Raji (cell line): ENCODE results near the gene TRPV4.

Source experiments
- POLR2A ChIP-seq: IDR thresholded peaks from 2 replicates; pipeline ENCODE4 v1.6.1; 2011; ENCODE audit warnings: low read depth, low read length, control low read depth; ENCODE audit not compliant: insufficient read depth

TRPV4 gene

GRCh38 chr12:109783965-109784244 is 49.3 kb downstream of the TRPV4 start:
- no peak for TF ChIP-seq POLR2A

- TF ChIP-seq POLR2A = no peak
These were observed 49.8 kb downstream of the TRPV4 start for GRCh38 chr12:109783135-109783964.

- TF ChIP-seq POLR2A = no peak
These were observed 50.9 kb downstream of the TRPV4 start for GRCh38 chr12:109782326-109782703.

- TF ChIP-seq POLR2A = no peak
These were observed 51.4 kb downstream of the TRPV4 start for GRCh38 chr12:109781668-109782325.

GRCh38 chr12:109779382-109779781 is 53.8 kb downstream of the TRPV4 start:
- TF ChIP-seq POLR2A = no peak

- no peak for TF ChIP-seq POLR2A
These were observed 54.5 kb downstream of the TRPV4 start for GRCh38 chr12:109778684-109779083.

- peak; percentile 83 for TF ChIP-seq POLR2A
These were observed 55.7 kb downstream of the TRPV4 start for GRCh38 chr12:109777544-109777943.

DNA sequence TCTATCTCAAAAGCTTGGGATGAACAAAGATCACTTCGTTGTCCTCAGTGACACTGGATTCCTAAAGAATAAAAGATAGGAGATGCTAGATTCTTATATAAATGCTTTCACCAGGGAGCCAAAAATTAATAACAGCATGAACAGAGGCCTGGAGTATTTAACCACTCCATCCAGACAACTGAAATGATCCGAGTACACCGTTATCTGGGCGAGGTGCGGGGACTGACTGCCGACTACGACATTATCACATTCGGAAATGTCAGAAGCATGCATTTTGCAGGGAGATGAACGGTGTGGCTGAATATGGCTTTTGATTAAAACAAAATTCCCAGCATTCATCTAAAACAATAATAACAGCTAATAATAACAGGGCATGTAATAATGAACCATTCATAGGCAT is 56.6 kb downstream of the TRPV4 start:
- TF ChIP-seq POLR2A = no peak

GRCh38 chr12:109775172-109775881 is 57.9 kb downstream of the TRPV4 start:
- no peak for TF ChIP-seq POLR2A

GRCh38 chr12:109773384-109774011 is 59.7 kb downstream of the TRPV4 start:
- TF ChIP-seq POLR2A = no peak

DNA sequence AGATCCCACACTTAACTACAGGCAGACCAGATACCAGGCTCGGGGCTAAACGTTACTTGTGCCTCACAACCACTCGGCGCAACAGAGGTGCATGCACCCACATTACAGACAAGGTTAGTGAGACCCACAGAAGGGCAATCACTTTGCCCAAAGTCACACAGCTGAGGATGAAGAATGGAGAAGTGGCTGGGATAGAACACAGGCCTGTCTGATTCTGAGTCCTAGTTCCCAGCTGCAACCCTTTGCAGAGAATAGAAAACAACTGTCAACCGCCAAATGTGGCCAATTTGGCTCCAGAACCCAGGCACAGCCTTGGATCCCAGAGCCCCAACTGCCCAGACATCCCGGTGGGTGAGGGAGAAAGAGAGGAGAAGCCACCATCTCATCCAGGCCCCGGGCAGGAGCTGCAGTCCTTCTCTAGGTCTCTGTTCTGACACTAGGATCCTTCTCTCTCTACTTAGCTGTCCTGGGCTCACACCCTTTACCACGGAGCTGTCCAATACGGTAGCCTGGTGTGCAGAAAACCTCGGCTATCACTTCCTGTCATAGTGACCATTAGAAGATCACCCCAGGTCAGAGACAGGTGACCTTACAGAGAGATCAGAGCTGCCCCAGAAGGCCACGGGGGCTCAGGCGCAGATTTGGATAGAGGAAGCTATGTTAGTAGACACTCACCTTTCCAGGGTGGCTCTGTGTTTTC is 60.4 kb downstream of the TRPV4 start:
- no peak for TF ChIP-seq POLR2A

- no peak for TF ChIP-seq POLR2A
These were observed 61.2 kb downstream of the TRPV4 start for GRCh38 chr12:109771746-109772621.

GRCh38 chr12:109770861-109771670 is 62.1 kb downstream of the TRPV4 start:
- TF ChIP-seq POLR2A = no peak
